CD4-positive, alpha-beta T cell treated with Interleukin-17A for 4 hours (primary cell): Measurements from ENCODE around the gene EHBP1.

Source experiments
- DNase-seq: peaks from one replicate; pipeline ENCODE4 v3.0.0-alpha.2; 2020; ENCODE audit warnings: mixed read lengths

EHBP1 gene

DNA sequence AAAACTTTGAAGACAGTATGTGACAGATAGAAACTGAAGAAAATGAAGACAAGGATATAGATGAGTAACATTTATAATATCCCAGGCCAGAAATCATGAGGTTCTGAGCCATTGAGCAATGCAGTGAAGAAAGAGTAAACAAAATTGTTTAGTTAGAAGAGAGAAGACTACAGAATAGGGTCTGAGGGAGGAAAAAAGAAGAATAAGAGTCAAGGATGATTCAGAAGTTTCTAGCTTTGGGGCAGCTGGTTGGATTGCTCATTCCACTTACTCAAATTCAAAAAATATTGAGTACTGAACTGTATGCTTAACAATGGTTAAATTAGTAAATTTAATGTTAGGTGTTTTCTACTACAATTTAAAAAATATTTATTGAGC is 190.1 kb downstream of the EHBP1 start:
- DNase-seq = no peak

- no peak for DNase-seq
Observed at GRCh38 chr2:62897187-62897827, 191.8 kb downstream of the EHBP1 start.

DNA sequence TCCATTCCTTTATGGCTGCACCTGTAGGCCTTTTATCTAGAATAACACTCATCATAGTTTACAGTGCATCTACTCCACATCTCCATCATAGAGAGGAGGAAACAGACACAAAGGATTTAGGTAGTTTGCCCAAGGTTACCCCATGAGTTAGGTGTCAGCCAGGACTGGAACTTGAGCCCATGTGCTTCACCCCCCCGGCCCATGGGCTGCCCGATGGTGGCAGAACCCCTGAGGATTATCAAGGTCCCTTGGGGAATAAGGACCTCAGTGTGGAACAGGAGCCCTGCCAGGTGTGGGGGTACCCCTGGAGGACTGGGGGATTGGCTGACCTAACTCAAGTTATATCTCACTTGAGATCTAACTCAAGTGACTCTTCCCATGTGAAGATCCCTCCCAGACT is 198.8 kb downstream of the EHBP1 start:
- DNase-seq = no peak

- no peak for DNase-seq
Observed at GRCh38 chr2:62908145-62908544, 202.6 kb downstream of the EHBP1 start.

- DNase-seq = no peak
Observed at GRCh38 chr2:62913311-62913710, 207.8 kb downstream of the EHBP1 start.

- DNase-seq = no peak
Observed at GRCh38 chr2:62919041-62919440, 213.5 kb downstream of the EHBP1 start.

DNA sequence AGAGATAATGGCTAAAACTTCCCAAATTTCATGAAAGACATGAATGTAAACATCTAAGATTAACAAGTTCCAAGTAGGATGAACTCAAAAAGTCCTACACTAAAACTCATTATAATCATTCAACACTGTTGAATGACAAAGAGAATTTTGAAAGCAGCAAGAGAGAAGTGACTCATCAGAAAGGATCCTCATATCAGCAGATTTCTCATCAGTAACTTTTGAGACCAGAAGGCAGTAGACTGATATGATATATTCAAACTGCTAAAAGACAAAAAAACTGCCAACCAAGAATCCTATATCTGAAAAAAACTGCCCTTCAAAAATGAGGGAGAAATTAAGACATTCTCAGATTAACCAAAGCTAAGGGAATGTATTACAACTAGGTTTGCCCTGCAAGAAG is 214.6 kb downstream of the EHBP1 start:
- no peak for DNase-seq

DNA sequence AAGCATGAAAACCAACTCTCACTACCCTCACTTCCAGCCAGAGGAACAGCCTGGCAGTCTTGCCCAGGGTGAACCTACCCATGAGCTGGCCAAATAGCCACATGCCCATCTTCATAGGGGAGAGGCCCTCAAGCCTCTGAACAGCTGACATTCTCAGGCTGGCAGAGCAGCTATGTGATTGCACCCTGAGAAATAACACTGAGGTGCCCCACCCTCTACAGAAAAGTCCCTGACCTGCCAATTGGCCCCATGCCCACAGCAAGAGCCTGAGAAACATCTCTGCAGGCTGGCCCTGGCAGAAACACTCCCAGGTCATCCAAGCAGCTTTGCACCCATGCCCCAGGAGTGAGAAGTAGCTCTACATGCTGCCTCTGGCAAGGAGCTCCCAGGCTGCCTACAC is 217.7 kb downstream of the EHBP1 start:
- no peak for DNase-seq

- no peak for DNase-seq
Observed at GRCh38 chr2:62923881-62924280, 218.4 kb downstream of the EHBP1 start.

GRCh38 chr2:62928015-62928414 is 222.5 kb downstream of the EHBP1 start:
- DNase-seq = no peak

GRCh38 chr2:62931536-62931935 is 226.0 kb downstream of the EHBP1 start:
- no peak for DNase-seq

GRCh38 chr2:62933398-62933917 is 227.9 kb downstream of the EHBP1 start:
- DNase-seq = no peak

DNA sequence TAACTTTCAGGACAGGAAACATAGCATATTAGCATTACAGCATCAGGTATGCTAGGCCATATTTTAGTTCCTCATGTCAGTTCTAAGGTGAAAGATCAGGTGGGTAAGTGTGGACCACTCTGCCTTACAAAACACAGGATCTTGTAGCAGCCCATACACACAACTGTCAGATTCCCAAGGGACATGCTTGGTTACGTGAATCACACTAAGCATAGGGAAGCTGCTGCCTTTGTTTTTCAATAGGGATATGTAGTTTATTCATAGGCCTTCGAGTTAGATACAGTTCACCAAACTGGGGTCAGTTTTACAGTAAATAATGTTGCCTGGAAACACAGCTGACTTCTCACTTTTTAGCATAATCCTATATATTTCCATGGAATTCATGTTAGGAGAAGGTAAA is 229.0 kb downstream of the EHBP1 start:
- no peak for DNase-seq

- no peak for DNase-seq
Observed at GRCh38 chr2:62938126-62938525, 232.6 kb downstream of the EHBP1 start.

GRCh38 chr2:62939735-62940491 is 234.4 kb downstream of the EHBP1 start:
- no peak for DNase-seq

DNA sequence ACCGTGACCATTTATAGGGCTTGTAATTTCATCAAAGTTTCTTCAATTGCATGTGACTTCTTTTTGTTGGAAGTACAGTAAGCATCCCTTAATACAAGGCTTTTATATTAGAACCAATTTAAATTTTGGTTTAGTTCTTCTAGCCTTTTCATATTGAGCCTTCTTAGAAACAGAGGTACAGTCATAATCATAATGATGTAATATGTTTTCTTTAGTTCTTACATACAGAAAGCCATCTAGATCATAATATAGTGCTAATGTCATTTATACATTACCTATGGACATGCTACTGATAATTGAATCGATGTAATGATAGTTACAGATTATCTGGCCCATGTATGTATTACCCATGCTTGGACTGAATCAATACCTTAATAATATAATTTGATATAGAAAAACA is 235.2 kb downstream of the EHBP1 start:
- DNase-seq = no peak

DNA sequence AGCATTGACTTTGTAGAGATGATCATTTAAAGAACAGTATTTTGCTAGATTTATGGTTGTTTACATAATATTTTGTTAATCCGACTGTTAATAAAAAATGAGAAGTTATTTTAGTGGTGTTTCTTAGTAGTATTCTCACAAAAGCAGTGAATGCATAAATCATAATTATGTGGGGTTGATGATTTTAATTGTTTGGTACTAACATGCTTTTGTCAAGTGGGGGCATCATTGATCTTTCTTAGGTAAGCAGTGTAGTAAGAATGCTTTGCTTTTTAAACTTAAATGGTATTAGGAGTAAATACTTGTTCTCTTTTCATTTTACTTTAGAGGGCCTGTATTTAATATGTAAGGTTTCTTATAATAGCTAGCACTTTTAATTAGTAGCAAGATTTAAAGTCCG is 235.9 kb downstream of the EHBP1 start:
- no peak for DNase-seq

DNA sequence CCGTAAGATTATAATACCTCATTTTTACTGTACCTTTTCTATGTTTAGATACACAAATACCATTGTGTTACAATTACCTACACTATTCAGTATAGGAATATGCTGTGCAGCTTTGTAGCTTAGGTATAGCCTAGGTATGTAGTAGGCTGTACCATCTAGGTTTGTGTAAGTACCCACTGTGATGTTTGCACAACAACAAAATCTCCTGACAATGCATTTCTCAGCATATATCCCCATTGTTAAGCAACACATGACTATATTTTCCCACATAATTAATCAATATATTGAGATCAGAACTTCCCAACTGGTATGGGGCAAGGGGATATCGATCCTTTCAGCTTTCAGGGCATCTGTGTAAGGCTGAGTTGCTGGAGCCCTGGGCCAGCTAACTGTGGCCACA is 238.8 kb downstream of the EHBP1 start:
- DNase-seq = no peak

- no peak for DNase-seq
Observed at GRCh38 chr2:62947403-62947802, 241.9 kb downstream of the EHBP1 start.

DNA sequence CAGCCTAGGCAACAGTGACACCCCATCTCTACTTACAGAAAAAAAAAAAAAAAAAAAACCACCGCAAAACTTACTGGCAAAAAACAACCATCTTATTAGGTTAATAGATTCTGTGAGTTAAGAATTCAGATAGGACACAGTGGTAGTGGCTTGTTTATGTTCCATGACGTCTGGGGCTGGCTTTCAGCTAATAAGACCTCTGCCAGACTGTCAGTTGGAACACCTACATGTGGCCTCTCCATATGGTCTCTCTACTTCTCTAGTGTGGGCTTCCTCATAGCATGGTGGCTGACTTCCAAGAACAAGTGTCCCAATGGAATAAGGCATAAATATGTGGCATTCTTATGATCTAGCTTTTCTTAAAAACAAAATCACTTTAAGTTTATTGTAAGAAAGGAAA is 251.1 kb downstream of the EHBP1 start:
- DNase-seq = no peak

DNA sequence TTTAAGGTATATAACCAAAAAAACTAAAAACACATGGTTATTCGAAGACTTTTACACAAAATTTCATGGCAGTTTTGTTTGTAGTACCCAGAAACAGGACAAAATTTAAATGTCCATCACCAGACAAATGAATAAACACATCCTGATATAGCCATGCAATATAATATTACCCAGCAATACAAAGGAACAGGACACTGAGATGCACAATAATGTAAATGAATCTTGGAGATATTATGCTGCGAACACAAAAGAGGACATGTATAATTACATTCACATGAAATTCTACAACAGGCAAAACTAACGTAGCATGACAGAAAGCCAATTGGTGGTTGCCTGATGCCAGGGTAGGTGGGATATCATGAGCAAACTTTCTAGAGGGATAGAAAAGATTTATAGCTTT is 252.7 kb downstream of the EHBP1 start:
- no peak for DNase-seq

DNA sequence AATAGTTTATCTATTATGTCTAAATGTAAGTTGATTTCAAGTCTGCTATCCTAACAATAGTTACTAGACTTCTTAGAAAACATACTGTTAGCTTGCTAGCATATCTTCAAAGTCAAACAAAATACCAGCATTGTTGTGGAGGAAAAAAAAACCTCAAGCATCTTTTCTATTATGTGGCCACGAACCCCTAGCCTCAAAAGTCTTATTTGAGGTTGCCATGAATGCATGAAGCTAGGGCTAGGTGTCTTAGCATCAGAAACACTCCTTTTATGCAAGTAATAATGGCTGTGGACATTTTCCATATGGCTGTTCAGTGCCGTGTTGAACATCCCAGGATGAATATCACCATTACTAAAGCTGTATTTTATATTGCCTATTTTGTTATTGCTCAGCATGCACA is 258.5 kb downstream of the EHBP1 start:
- DNase-seq = no peak

DNA sequence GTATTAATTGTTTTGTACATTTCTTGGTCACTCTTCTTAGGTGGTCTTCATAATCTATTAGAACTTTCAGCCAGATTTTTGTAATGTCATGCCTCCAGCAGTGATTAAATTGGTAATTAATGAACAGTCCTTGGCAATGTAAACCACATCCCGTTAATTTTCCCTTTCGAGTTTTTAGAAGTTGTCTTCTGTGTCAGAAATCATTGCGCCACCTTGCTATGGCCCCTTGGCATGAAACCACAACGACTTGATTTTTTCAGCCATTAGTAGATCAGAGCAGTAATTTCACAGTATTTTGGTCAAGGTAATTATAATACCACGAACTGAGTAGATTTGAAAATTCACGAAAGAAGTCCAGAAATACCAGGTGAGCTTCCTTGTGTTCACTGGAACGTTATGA is 259.2 kb downstream of the EHBP1 start:
- no peak for DNase-seq

- DNase-seq = no peak
Observed at GRCh38 chr2:62966991-62967390, 261.5 kb downstream of the EHBP1 start.

DNA sequence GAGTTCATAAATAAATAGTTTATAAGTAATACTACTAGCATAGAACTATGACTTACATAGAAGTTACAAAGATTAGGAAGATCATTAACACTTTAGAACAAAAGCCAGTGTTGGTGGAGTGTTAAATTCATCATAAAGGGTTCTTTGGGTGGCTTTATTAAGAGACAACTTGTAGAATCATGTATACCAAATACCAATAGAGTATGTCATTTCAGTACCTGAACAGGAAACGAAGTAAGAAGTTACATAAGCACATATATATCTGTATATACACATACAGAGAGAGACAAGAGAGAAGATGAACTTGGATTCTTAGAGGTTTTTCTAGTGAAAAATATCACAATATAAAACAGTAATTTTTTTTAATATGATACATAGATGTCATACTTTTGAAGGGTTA is 262.7 kb downstream of the EHBP1 start:
- DNase-seq = no peak
